H1 (cell line): ENCODE measurements around the gene ABCC6.
"Not testable (repeated sequence)": the region's sequence is repeated elsewhere in the genome, so short reads cannot be mapped to it uniquely, and the experiment has no call there.

Experiments used
- CBX5 ChIP-seq: fragments of 300-800, 300-1000 bp; sonication (generic); IDR thresholded peaks from 2 replicates; pipeline ENCODE4 v1.7.1; 2016; ENCODE audit warnings: antibody characterized with exemption, low read length, low read depth
- EP300 ChIP-seq, 2 experiments: IDR thresholded peaks; 1 replicate in 1 of 2; 2 replicates in 1 of 2; pipeline ENCODE4 v1.6.1; 2011 to 2012; ENCODE audit warnings: low read depth in 2 of 2, low read length in 2 of 2, mild to moderate bottlenecking in 2 of 2, borderline replicate concordance in 1 of 2, inconsistent platforms in 1 of 2, moderate library complexity in 1 of 2
- EZH2 ChIP-seq: fragments of 200-600 bp; sonication (generic); IDR thresholded peaks from 2 replicates; pipeline ENCODE4 v1.7.1; 2012; ENCODE audit warnings: low read depth, mild to moderate bottlenecking, moderate library complexity, low read length, inconsistent platforms; ENCODE audit not compliant: severe bottlenecking
- POLR2A ChIP-seq, 2 experiments: IDR thresholded peaks; 1 replicate in 1 of 2; 2 replicates in 1 of 2; pipeline ENCODE4 v1.6.1; 2011; ENCODE audit warnings: low read depth in 2 of 2, low read length in 2 of 2, mild to moderate bottlenecking in 2 of 2; ENCODE audit errors: control extremely low read depth in 1 of 2
- POLR2AphosphoS5 ChIP-seq: IDR thresholded peaks from 2 replicates; pipeline ENCODE4 v1.6.1; 2011; ENCODE audit warnings: low read depth, low read length
- RAD21 ChIP-seq, 2 experiments: IDR thresholded peaks in 1 of 2; conservative IDR thresholded peaks in 1 of 2; 2 replicates each; pipeline ENCODE4 v1.6.1; 2011; ENCODE audit warnings: low read depth in 2 of 2, low read length in 2 of 2, improper control_type of control experiment in 1 of 2, inconsistent platforms in 1 of 2, mild to moderate bottlenecking in 1 of 2, moderate library complexity in 1 of 2
- RFX5 ChIP-seq: IDR thresholded peaks from 2 replicates; pipeline ENCODE4 v1.6.1; 2011; ENCODE audit warnings: low read depth, low read length, improper control_type of control experiment, borderline replicate concordance
- SRF ChIP-seq: IDR thresholded peaks from 2 replicates; pipeline ENCODE4 v1.6.1; 2011; ENCODE audit warnings: mild to moderate bottlenecking, low read depth, low read length, moderate library complexity
- YY1 ChIP-seq: IDR thresholded peaks from 2 replicates; pipeline ENCODE4 v1.6.1; 2011; ENCODE audit warnings: low read depth, mild to moderate bottlenecking, low read length
- TF ChIP-seq, protein P1 (sequence below), 3 experiments: IDR thresholded peaks; 1 replicate in 2 of 3; 2 replicates in 1 of 3; pipeline versions ENCODE4 v1.5.1 to v1.6.1; 2011; ENCODE audit warnings: low read length in 3 of 3, mild to moderate bottlenecking in 3 of 3, inconsistent platforms in 2 of 3, low read depth in 1 of 3, moderate library complexity in 1 of 3; ENCODE audit not compliant: insufficient read depth in 1 of 3; ENCODE audit errors: control extremely low read depth in 1 of 3
- TF ChIP-seq, protein P2 (sequence below): IDR thresholded peaks from 2 replicates; pipeline ENCODE4 v1.6.1; 2012; ENCODE audit warnings: inconsistent platforms
- TF ChIP-seq, protein P3 (sequence below): IDR thresholded peaks from 2 replicates; pipeline ENCODE4 v1.6.1; 2011; ENCODE audit warnings: low read length, improper control_type of control experiment

DNA sequence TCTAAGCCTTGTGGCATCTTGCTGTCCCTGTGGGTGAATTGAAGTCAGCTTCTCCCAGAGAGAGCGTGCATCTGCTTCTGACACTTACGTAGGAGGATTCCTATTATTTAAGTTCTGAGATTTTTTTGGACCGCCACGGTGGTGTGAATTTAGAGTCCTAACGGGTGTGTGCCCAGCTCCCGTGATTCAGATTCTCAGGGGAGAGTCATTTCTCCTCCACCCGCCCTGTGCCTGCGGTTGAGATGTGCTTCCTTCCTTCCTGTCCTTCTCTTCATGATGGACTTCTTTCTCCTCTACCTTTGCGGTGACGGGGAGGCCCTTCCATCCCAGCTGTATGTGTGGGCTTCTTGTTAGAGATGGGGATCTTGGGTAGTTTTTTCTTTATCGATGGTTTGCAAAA lies 20.6 kb upstream of the ABCC6 start:
- not testable (repeated sequence) for TF ChIP-seq POLR2AphosphoS5; EZH2; EP300 (IDR thresholded peaks at IDR 0.05; ENCODE audit: borderline replicate concordance in 1 of 2, low read depth in 2 of 2, low read length in 2 of 2); YY1; RFX5; CBX5; POLR2A (IDR thresholded peaks at IDR 0.05; ENCODE audit: control extremely low read depth in 1 of 2, low read depth in 2 of 2, low read length in 2 of 2); RAD21 (IDR thresholded peaks at IDR 0.05 in 1 of 2, conservative IDR thresholded peaks at IDR 0.05 in 1 of 2; ENCODE audit: low read depth in 2 of 2, low read length in 2 of 2); SRF
- TF ChIP-seq, protein P1, sequence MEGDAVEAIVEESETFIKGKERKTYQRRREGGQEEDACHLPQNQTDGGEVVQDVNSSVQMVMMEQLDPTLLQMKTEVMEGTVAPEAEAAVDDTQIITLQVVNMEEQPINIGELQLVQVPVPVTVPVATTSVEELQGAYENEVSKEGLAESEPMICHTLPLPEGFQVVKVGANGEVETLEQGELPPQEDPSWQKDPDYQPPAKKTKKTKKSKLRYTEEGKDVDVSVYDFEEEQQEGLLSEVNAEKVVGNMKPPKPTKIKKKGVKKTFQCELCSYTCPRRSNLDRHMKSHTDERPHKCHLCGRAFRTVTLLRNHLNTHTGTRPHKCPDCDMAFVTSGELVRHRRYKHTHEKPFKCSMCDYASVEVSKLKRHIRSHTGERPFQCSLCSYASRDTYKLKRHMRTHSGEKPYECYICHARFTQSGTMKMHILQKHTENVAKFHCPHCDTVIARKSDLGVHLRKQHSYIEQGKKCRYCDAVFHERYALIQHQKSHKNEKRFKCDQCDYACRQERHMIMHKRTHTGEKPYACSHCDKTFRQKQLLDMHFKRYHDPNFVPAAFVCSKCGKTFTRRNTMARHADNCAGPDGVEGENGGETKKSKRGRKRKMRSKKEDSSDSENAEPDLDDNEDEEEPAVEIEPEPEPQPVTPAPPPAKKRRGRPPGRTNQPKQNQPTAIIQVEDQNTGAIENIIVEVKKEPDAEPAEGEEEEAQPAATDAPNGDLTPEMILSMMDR (IDR thresholded peaks at IDR 0.05; ENCODE audit: control extremely low read depth in 1 of 3, insufficient read depth in 1 of 3, low read depth in 1 of 3, low read length in 3 of 3) = not testable (repeated sequence)
- TF ChIP-seq, protein P2, sequence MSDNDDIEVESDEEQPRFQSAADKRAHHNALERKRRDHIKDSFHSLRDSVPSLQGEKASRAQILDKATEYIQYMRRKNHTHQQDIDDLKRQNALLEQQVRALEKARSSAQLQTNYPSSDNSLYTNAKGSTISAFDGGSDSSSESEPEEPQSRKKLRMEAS = not testable (repeated sequence)
- TF ChIP-seq, protein P3, sequence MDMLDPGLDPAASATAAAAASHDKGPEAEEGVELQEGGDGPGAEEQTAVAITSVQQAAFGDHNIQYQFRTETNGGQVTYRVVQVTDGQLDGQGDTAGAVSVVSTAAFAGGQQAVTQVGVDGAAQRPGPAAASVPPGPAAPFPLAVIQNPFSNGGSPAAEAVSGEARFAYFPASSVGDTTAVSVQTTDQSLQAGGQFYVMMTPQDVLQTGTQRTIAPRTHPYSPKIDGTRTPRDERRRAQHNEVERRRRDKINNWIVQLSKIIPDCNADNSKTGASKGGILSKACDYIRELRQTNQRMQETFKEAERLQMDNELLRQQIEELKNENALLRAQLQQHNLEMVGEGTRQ = not testable (repeated sequence)
